ENCODE data around the gene POLG.
A peak's percentile ranks its signal among the peaks of the same experiment; 100 is the strongest.

POLG gene

DNA sequence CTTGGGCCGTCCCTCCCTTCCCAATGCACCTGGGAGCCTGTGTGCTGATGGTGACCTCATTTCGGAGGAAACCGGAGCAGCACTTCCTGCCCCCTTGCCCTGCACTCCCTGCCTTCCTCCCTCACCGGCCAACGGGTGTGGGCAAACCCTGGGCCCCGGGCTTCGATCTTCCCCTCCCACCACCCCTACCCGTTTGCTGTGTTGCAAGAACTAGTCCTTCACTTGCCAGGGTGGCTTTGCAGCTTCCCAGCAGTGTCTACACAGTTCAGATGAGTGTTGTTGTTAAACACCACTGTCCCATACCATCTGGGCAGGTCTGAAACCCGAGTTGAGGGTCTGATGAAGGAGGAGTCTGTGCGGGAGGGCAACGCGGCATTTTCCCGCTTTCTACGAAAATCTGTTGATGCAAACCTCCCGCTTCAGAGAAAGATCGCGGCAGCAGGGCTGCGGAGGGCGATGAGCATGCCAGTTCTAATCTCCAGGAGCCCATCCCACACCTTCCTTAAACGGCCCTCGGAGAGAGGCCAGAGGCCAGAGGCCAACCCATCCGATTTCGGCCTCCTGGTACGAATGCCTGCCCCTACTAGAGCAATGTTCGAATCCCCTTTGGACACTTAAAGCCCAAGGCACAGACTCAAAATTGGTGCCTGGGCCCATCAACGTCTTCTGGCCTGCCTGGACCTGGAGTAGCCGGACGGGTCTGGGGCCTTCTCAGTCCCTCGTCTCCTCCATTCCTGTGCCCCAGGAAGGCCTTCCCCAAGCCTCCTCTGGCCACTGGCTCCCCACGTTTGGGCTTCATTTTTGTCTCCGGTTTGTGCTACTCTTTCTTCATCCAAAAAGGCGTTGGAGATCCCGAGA, 35.7 kb upstream of the POLG start:
- DNase-seq: no peak

DNA sequence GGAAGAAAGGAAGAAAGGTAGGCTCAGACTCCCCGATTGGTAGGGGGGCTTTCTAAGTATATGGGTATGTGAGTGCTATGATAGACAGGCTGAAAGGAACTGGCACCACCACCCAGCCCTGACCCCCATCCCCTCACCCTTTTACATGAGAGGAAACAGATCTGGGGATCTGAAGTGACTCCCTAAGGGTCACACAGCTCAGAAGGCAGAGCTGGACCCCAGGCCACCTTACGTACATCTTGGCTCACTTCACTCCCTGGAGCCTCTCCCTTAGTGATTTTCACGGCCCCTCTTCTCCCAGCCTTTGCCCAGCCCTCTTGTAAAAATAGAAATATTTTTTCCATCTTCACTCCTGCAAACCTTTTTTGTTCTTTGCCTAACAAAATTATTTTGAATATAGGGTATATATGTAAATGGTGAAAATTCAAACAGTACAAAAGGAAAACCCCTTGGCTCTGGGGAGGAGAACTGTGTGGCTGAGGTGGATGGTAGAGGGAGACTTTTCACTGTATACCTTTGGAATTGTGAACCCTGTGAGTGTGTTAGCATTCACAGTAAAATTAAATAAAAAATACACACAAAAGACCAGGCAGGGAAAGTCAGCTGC, 34.8 kb upstream of the POLG start:
- DNase-seq: no peak

DNA sequence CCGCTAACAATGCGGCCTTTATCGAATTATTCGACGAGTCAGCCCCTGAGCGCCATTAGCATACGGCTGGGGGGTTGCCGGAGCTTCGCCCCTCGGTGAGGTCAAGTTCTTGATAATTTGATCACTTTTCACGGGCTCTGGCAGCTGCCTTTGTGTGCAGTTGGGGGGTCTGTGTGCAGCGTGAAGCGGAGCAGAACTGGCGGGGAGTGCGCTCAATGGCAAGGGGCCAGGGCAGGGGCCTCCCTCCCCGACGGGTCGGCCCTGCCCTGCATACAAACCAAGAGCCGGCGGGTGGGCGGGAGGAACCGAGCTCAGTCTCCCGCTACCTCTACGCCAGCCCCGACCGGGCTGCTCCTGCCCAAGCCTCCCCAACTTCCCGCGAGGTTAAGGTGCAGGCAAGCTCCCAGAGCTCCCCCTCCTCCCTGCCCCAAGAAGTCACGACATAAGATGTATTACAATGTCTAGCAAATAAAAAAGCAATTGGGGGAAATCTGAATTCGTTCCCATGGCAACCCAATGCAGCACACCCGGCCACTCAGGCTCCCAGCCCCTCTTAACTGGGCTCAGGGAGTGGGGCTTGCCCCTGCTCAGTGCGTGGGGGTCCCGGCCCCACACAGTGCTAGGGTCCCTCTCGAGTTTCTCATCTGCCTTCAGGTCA, 34.1 kb upstream of the POLG start:
- no peak for DNase-seq

DNA sequence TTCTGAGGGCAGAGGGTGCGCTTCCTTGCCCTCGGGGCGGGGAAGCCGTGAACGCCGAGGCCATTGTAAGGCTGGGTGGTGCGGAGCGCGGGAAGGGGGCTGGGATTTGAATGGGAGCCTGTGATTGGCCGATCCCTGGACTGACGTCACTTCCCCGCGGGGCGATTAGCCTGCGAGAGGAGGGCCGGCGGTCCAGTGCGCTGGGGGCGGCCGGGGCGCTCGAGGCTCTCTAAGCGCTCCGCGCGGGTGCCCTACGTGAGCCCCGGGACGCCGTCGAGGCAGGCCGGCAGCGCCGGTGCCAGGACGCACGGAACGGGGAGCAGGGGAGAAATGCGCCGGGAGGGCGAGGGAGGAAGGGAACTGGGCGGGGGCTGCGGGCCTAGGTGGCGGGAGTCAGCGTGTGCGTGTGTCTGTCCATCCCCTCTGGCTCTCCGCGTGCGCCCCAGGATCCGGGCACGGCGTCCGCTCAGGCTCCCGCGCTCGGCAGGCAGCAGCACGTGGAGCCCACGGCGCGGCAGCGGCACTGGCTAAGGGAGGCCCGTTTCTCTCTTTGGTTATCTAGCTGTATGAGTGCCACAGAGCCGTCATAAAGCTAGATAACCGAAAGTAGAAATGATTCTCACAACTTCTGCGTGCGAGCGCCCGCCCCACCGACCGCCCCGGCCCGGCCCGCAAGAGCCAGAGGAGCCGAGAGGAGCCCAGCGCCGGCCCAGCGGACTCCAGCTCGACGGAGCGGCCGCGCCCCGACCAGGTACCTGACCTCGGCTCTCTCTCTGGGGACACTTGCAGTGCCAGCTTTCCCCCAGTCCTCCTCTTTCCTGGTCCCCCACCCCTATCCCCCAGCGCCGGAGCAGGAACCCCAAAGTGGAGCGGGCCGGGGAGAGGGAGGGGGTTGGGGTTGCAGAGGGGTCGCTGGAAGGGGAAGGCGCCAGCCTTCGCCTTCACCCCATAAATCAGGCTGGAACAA, 33.1 kb upstream of the POLG start:
- no peak for DNase-seq

DNA sequence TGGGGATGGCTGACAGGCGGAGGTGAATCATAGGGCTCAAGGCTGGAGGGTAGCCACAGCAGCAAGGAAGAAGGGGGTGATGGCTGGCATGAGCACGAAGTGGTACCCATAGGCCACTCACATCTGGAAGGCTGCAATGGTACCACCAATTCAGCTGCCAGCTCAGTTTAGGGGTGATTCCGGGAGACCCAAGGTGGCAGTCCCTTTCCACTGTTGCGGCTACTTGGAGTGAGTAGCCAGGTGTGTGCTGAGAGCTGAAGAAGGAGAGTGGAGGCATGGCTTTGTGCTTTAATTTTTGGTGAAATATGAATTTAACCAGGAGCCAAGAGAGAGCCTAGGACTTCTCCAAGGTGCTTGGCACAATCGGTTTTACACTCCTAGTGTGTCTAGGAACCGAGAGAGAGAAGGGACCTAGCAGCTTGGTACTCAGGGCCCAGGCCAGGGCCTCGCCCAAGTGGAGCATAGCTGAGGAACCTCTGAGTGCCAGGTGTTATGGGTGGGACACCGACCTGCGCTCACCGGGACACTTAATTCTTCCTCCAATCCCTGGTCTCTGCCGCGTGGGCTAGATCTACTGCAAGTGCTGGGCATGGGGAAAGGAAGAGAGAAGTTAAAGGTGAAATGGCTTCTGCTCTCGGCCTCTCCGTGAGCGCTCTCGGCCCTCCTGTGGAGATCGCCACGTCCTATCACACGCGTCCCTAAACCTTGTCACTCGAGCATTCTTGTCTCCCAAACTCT, 32.2 kb upstream of the POLG start:
- DNase-seq: no peak

DNA sequence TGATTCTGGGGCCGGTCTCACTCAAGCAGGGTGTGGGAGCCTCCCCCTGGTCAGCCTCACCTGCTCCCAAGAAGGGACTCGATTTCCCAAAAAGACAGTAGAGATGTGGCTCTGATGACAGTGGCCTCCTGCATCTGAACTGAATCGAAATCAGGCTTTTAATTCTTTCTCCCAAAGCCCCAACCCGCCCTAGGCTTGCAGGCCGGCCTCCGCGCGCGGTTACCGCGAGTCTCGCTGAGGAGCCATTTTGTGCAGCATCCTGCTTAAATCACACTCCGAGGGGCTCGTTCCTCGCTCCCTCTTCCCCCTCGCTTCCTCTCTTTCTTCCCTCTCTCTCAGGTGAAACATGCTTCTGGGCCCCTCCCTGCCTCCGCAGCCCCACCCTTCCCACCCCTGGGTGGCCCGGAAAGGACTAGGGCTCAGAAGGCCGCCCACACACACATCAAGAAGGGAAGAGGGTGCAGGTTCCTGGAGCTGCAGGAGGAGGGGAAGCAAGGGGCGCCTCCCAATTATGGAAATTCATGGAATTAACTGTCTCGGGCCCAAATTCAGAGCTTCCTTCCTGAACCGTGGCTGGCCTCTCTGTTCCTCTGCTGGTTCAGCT, 30.9 kb upstream of the POLG start:
- no peak for DNase-seq

DNA sequence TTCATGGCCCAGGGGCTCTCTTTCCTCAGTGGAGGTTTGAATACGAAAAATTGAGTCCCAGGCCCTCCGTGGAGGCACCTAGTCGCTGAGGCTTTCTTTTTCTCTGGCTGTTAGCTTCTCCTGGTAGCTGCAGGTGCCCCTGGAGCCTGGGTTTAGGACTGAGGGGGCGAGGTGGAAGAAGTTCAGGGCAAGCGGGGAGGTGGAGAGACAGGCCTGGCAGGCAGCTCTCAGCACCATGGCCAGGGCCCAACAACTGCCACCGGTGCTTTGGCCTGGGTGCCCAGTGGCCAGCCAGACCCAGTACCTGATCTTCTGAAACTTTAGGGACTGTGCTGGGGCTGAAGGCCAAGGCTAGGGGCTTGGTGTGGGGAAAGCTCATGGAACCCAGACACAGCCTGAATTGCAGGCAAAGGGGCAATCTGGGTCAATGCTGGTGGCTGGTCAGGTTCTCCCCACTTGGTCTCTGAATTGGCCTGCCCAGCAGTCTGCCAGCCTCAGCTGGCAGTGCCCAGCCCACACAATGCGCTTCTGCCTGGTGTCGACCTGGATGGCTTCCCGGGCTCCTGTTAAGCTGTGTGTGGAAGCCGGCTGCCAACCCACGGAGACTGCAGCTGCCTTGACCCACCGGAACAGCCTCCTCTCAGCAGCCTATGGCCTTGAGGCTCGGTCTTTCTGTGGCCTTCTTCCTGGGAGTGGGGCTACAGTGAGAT, 30.3 kb upstream of the POLG start:
- no peak for DNase-seq

DNA sequence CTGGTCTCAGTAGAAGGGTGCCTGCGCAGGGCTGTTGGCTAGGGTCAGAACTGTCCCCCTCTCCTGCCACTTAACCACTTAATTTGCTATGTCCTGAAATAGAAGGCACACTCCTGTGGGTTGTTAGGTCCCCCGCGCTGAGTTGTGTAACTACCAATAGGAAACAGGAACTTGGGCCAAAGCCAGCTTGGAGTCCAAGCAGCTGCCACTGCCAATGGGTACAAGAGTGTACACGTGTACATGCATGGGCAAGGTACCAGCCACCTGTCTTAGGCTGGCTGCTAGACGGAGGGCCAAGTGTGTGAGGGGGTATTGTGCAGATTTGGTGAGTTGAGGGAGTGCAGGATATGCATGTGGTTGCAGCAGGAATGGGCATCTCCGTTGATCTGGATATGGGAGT, 29.7 kb upstream of the POLG start:
- DNase-seq: no peak

DNA sequence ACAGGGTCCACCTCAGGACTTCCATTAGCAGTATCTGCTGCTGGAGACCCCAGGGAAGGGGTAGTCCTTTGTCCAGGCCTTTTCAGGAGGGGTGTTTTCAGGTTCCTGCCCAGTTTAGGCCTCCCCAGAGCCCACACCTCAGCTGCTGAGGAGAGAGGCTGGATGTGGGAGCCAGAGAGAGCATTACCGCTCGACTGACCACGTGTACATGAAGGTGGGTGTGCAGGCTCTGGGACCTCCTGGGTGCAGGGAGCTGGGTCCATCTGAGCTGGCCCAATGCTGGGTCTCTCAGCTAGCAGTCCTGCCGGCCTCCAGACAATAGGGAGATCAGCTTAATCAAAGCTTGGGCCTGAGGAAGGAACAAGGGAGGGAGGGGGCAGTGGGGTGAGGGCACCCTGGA, 29.1 kb upstream of the POLG start:
- no peak for DNase-seq

DNA sequence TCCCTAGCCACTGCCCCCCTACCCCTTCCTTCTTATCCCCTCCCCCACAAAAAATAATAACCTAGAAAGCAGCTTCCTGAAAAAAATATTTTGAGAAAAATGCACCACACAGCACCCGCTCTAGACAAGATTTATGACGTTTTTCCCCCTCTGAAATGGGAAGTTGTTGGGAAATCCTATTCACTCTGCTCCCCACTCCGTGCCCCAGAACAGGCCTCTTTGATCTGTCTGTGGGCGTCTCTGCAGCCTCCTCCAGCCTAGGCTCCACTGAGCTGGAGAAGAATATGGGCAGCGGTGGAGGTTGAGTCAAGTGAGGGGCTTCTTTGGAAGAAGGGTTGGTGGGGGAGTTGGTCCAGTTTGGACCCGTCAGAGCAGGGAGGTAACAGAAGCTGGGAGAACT, 28.5 kb upstream of the POLG start:
- no peak for DNase-seq

DNA sequence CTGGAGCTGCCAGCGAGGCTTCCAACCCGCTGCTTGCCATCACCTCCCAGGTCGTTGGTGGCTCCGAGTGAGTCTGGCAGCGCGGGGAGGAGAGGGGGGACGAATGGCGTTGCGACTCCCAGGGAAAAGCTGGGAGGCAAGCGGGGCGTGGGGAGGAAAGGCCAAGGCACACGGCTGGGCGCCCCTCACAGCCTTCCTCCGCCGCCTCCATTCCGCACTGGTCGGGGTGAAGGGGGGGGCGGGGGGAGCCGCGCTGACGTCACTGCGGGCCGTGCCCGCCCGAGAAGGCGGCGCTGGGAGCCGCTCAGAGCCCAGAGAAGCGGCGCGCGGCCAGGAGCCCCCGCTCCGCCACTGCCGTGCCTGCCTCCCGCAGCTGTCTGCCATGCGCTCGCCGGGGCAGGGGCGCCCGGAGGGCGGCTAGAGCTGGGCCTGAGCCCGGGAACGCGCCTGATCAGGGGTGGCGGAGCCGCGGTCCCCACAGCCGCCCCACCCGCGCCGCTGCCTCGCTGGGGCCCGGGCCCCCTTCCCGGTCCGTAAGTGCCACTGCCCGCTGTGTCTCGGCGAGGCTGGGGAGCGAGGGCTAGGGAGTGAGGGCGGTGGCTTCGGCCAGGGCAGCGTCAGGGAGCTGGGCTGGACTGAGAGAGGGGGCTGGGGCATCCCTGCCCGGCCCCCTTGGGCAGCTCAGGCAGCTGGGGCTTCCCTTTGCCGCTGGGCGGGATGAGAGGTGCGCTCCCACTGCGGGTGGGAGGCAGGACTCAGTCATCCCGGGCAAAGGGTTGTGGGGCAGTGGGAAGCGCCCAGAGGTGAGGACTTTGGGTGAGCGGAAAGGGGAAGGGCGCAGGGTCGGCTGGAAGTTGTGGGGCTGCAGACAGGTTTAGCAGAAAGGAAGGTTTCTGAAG, 27.8 kb upstream of the POLG start:
- no peak for DNase-seq

DNA sequence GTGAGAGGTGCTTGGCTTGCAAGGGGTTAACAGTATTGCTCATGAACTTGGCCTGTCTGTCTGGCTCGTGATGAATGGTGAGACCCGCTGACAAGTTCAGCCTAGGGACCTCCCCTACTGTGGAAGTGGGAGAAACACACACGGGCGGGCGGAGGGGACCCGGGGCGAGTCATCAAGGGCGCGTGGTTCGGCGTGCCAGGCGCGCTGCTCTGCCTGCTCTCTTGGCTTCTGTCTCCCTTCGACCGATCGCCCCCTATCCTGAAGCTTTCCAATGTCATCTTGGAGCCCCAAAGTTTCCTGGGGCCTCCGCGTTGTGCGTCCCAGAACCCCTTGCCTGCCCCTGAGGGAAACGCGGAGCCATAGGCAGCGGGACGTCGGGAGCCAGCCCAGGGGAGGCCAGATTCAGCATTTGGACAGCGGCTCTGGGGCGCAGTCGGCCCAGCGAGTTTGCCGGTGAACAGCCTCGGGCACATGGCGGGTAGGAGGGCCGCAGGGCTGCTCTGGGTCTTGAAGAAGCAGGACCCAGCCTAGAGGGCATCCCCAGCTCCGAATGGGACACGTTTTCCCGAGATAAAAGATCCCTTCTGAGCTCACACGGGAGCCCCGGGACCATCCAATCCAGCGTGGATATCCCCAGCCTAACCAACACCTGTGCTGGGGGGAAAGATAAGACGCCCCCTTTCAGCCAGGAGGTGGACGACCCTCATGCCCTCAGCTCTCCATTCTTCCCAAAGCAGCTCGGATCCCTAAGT, 27.0 kb upstream of the POLG start:
- no peak for DNase-seq

DNA sequence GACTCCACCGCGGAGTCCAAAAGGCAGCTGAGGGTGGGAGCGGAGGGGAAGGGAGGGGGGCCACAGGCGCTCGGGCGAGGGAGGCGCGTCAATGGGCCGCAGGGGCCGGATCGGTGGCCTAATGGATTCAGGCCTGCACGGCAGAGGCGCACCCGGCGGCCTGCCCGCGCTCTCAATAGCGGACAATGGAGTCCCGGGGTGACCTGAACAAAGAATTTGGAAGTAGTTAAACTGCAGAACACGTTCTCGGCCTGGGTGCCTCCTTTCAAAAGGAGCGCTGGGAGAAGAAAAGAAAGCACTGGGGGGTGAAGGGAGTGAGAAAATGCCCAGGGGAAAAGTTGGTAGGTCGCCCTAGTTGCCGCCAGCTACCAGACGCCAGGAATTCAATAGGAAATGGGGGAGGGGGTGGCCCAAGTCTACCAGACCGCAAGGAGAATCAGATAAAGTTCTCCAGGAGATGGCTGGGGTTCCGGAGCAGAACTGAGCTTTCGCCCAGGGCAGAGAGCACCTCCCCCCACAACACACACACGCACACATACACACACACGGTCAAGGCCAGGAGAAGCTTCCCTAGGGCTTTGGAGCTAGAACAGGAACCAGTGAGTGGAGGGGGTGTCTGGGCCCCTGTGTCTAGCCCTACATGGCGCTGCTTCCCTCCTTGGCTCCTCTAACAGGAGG, 25.8 kb upstream of the POLG start:
- no peak for DNase-seq

DNA sequence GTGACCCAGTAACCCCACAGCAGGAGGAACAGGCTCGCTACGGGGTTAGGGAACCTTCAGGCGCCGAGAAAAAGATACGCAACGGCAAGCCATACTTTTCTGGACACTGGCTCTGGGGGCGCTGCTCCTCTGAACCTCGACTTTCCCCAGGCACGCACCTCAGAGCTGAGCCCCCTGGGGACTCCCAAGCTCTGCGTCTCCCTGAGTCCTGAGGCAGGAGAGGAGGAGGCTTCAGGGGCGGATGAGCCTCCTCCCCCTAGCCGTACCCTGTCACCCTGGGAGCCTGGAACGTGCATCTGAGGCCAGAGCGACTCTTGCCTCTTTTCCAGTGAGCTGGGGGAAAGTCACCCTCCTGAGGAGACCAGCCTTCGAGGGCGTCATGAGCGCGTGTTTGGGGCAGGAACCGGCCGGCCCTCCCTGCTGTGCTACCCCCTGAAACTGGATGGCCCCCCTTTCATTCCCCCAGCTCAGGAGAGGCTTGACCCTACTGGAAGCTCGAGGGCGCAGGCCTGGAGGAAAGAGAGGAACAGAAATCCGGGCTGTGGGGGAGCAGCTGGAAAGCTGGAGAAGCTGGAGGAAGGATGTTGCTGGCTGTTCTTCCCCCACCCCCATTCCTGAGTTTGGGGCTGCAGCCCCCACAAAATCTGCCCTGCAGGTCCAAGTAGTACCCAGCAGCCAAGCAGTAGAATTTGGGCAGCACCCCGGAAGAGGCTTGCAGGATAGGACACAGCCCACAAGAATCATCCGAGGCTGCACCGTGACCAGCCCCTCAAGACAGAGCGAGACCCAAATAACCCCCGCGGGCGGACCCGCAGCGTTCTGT, 25.1 kb upstream of the POLG start:
- no peak for DNase-seq

DNA sequence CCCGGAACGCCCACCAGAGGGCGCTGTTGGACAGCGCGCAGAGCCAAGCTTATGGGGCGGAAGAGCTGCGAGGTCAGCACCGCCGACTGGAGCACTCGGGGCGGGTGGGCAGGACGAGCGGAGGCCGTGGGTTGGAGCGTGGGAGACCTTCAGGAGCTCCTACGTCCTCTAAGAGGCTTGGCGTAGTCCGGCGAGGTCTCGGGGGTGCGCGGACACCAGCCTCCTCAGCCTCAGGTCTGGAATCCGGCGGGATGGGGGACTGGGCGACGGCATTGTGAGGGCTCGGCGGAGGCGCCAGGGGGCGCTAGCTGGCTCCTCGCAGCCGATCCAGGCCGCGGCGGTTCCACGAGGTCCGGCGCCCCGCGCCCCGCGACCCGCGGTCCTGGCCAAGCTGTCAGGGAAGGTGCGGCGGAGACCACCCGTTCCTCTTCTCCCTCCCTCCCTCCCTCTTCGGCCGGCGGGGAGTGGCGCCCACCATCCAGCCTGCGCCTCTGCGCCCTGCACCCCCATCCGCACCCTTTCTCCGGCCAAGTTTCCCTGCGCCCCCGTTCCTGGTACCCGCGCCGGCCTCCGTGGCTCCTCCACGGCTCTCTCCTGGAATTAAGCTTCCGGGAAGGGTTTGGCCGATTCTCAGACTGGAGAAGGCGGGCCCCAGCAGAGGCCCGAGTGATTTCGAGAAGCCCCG, 24.3 kb upstream of the POLG start:
- DNase-seq: peak; percentile 60

DNA sequence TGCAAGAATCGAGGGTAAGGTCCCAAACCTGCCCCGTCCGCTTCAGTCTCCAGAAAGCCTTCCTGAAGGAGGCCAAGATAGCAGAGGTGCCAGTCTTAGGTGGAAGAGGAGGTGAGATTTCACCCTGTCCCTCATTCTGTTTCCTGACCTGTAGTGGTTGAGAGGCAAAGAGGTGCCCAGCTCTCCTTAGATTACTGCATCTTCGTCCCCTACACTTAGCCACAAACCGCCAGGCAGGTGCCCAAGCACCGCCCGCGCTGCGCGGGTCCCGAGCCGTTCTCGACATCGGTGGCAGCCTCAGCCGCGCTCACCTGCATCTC, 23.8 kb upstream of the POLG start:
- no peak for DNase-seq

DNA sequence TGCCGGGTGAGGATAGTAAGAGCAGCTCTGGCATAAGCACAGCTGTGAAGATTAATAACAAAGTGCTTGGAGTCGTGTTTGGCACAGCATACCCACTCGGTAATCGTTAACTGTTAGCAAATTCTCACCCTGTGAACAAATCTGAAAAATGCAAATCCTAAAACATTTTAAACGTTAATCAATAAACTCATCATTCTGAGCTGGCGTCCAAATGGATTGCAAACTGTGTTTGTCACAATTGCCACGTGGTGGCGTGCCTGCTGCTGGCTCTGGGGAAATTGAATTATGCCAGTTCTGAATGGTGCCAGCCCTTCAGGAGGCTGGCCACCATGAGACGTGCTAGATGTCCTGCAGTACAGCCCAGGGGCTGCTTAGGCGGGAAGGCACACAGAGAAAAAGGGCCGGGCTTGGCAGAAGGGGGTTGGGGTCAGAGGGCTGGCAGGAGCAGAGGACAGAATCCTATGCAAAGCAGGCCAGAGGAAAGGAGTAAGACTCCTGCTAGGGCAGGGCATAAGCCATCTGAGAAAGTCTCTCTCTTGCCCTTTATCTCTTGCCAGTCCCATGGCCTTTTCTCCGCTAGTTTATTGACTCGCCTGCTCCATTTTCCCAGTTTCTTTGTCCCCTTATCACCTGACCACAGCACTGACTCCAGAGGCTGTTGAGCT, 22.1 kb upstream of the POLG start:
- no peak for DNase-seq
